WTC11 (cell line): ENCODE results near the gene TCHP. TPM values are rescaled to one million over a fixed set of nuclear protein-coding genes. Genes with fewer than 3 reads are reported as not detected.

Experiments used
- ATAC-seq: fragments of 200-7000 bp; cut with Tn5 transposase; 2 replicates; pipeline ENCODE4 v1.10.0; 2021; ENCODE audit warnings: mild to moderate bottlenecking, moderate library complexity
- CTCF ChIA-PET: fragments of 300-600 bp; sonication (Branson Sonifier 250); formaldehyde crosslinking; loops from one replicate; lab custom pipeline; 2021; ENCODE audit warnings: antibody characterized with exemption; lab: Charles Lee
- POLR2A ChIA-PET: fragments of 350-600 bp; sonication (Branson Sonifier 250); formaldehyde crosslinking; loops from one replicate; lab custom pipeline; 2021; ENCODE audit warnings: antibody characterized with exemption; lab: Charles Lee
- DNase-seq: peaks from one replicate; pipeline ENCODE4 v3.0.0; 2021; ENCODE audit warnings: low spot score
- H3K27ac Mint-ChIP-seq: 2 replicates; pipeline ENCODE4 v1.8.0; 2021; ENCODE audit warnings: mixed read lengths
- H3K27me3 Mint-ChIP-seq: 2 replicates; pipeline ENCODE4 v1.8.0; 2021; ENCODE audit warnings: low read depth, mild to moderate bottlenecking, moderate library complexity, mixed read lengths
- H3K36me3 Mint-ChIP-seq: 2 replicates; pipeline ENCODE4 v1.8.0; 2021; ENCODE audit warnings: mixed read lengths
- H3K4me1 Mint-ChIP-seq: 2 replicates; pipeline ENCODE4 v1.8.0; 2022; ENCODE audit warnings: mixed read lengths
- H3K4me3 Mint-ChIP-seq: 2 replicates; pipeline ENCODE4 v1.8.0; 2021; ENCODE audit warnings: mild to moderate bottlenecking, moderate library complexity, mixed read lengths
- H3K9me3 Mint-ChIP-seq: 2 replicates; pipeline ENCODE4 v1.8.0; 2021; ENCODE audit warnings: mixed read lengths
- ELF4 ChIP-seq: sonication (generic); formaldehyde crosslinking; IDR thresholded peaks from 2 replicates; pipeline ENCODE4 v1.8.1; 2022; ENCODE audit warnings: low read depth, mild to moderate bottlenecking, moderate library complexity, missing genetic modification reagents
- IRF2 ChIP-seq: sonication (generic); formaldehyde crosslinking; IDR thresholded peaks from 2 replicates; pipeline ENCODE4 v1.8.0; 2022; ENCODE audit warnings: low read depth, missing genetic modification reagents, borderline replicate concordance
- JAZF1 ChIP-seq: fragments of 250-450 bp; sonication (Bioruptor Pico); IDR thresholded peaks from 2 replicates; pipeline ENCODE4 v1.9.0; 2021; ENCODE audit warnings: moderate library complexity, mild to moderate bottlenecking, inconsistent platforms
- NFYB ChIP-seq: sonication (generic); formaldehyde crosslinking; conservative IDR thresholded peaks from 2 replicates; pipeline ENCODE4 v1.8.0; 2022; ENCODE audit warnings: low read depth, missing genetic modification reagents
- OVOL2 ChIP-seq: fragments of 250-450 bp; sonication (Bioruptor Pico); IDR thresholded peaks from 2 replicates; pipeline ENCODE4 v1.9.0; 2021; ENCODE audit warnings: mild to moderate bottlenecking, borderline replicate concordance
- TEAD1 ChIP-seq: sonication (generic); formaldehyde crosslinking; IDR thresholded peaks from 2 replicates; pipeline ENCODE4 v1.8.0; 2022; ENCODE audit warnings: mild to moderate bottlenecking, missing genetic modification reagents
- TEAD4 ChIP-seq: sonication (generic); formaldehyde crosslinking; IDR thresholded peaks from 2 replicates; pipeline ENCODE4 v1.8.0; 2022; ENCODE audit warnings: mild to moderate bottlenecking, missing genetic modification reagents
- ZBTB21 ChIP-seq: sonication (generic); formaldehyde crosslinking; IDR thresholded peaks from 2 replicates; pipeline ENCODE4 v1.8.1; 2023; ENCODE audit warnings: mild to moderate bottlenecking, missing genetic modification reagents, borderline replicate concordance
- ZNF219 ChIP-seq: sonication (generic); formaldehyde crosslinking; IDR thresholded peaks from 2 replicates; pipeline ENCODE4 v1.8.0; 2023; ENCODE audit warnings: missing genetic modification reagents, mild to moderate bottlenecking, borderline replicate concordance
- ZNF317 ChIP-seq: sonication (generic); formaldehyde crosslinking; IDR thresholded peaks from 2 replicates; pipeline ENCODE4 v1.8.1; 2023; ENCODE audit warnings: low read depth, mild to moderate bottlenecking, moderate library complexity, missing genetic modification reagents, borderline replicate concordance
- ZNF396 ChIP-seq: fragments of 250-450 bp; sonication (Bioruptor Pico); IDR thresholded peaks from 2 replicates; pipeline ENCODE4 v1.8.0; 2021; ENCODE audit warnings: mild to moderate bottlenecking, moderate library complexity, borderline replicate concordance
- ZNF416 ChIP-seq: fragments of 250-450 bp; sonication (Bioruptor Pico); IDR thresholded peaks from 2 replicates; pipeline ENCODE4 v1.9.0; 2021; ENCODE audit warnings: mild to moderate bottlenecking, inconsistent platforms
- total RNA-seq: library from RNA; stranded (reverse); gene quantifications from 3 replicates; pipeline ENCODE4 v1.2.3, GENCODE V29; 2021
- TF ChIP-seq, protein P1 (sequence below): sonication (generic); formaldehyde crosslinking; IDR thresholded peaks from 2 replicates; pipeline ENCODE4 v1.8.0; 2022; ENCODE audit warnings: mild to moderate bottlenecking, missing genetic modification reagents
- TF ChIP-seq, protein P2 (sequence below): sonication (generic); formaldehyde crosslinking; IDR thresholded peaks from 2 replicates; pipeline ENCODE4 v1.8.0; 2022; ENCODE audit warnings: missing genetic modification reagents
- TF ChIP-seq, protein P3 (sequence below): sonication (generic); formaldehyde crosslinking; IDR thresholded peaks from 2 replicates; pipeline ENCODE4 v1.8.1; 2022; ENCODE audit warnings: mild to moderate bottlenecking, moderate library complexity, missing genetic modification reagents
- TF ChIP-seq, protein P4 (sequence below): sonication (generic); formaldehyde crosslinking; IDR thresholded peaks from 2 replicates; pipeline ENCODE4 v1.8.0; 2022; ENCODE audit warnings: mild to moderate bottlenecking, missing genetic modification reagents
- TF ChIP-seq, protein P5 (sequence below): fragments of 250-450 bp; sonication (Bioruptor Pico); IDR thresholded peaks from 2 replicates; pipeline ENCODE4 v1.8.0; 2021; ENCODE audit warnings: mild to moderate bottlenecking
- TF ChIP-seq, protein P6 (sequence below): sonication (generic); formaldehyde crosslinking; IDR thresholded peaks from 2 replicates; pipeline ENCODE4 v1.8.1; 2023; ENCODE audit warnings: mild to moderate bottlenecking, missing genetic modification reagents, borderline replicate concordance

The TCHP gene
- total RNA-seq, 1 experiment from 2014 or later, result 7.9 TPM

DNA sequence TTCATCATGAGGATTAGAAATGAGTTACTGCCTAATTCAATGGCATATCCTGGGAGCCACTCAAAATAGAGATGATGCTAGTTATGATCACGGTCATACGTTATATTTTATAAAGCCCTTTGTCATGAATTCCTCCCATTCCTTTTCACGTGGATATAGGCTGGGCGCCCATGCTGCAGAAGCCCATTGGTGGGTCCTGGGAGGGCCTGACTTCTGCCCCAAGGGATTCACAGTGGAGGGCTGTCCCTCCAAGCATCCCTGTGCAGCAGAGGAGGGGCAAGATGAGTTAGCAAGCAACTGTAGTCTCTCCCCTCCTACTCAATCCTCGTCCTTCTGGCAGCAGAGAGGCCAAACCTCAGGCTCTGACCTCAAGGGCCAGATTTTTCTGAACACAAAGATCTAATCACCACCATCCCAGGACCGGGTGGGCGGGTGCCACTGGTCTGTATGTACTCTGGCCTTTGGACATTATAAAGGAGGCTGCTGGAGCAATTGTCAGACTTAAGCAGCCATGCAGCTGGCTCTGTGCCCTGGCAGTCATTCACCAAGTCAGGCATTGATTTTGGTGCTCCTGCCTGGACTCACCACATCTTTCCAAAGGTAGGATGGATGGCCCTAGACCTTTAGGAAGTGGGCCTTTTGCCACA, 28.3 kb upstream of the TCHP start (continued):
- no peak for TF ChIP-seq ZNF396
- TF ChIP-seq ZNF219 (CRISPR knock-in tag), result no peak
- TF ChIP-seq, protein P1, sequence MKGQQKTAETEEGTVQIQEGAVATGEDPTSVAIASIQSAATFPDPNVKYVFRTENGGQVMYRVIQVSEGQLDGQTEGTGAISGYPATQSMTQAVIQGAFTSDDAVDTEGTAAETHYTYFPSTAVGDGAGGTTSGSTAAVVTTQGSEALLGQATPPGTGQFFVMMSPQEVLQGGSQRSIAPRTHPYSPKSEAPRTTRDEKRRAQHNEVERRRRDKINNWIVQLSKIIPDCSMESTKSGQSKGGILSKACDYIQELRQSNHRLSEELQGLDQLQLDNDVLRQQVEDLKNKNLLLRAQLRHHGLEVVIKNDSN, result no peak

DNA sequence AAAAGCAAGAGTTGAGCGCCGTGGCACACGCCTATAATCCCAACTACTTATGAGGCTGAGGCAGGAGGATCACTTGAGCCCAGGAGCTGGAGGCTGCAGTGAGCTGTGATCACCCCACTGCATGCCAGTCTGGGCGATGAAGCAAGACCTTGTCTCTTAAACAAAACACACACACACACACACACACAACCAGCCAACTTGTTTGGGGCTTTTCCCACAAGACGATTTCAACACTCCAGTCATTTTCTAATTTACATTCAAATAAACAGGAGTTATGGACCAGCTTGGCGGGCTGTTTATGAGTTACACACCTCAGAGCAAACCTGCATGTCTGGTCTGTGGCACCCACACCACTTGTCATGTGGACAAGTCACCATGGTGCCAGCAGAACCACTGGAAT, 26.4 kb upstream of the TCHP start:
- no peak overlapping the region for H3K4me3 Mint-ChIP-seq
- ChIA-PET POLR2A (interaction anchor here (0.7 kb wide), 1 partner anchor 28 kb away, joined by 8 read pairs; no protein-coding TSS in a partner anchor), CTCF (interaction anchor here (1.3 to 2.3 kb wide), 2 partner anchors 28 to 38 kb away, joined by 3 to 5 read pairs; no protein-coding TSS in a partner anchor)
- TF ChIP-seq IRF2 (CRISPR knock-in tag), result no peak
- no peak for TF ChIP-seq TEAD1 (CRISPR knock-in tag)
- no peak for TF ChIP-seq NFYB
- TF ChIP-seq, protein P2, sequence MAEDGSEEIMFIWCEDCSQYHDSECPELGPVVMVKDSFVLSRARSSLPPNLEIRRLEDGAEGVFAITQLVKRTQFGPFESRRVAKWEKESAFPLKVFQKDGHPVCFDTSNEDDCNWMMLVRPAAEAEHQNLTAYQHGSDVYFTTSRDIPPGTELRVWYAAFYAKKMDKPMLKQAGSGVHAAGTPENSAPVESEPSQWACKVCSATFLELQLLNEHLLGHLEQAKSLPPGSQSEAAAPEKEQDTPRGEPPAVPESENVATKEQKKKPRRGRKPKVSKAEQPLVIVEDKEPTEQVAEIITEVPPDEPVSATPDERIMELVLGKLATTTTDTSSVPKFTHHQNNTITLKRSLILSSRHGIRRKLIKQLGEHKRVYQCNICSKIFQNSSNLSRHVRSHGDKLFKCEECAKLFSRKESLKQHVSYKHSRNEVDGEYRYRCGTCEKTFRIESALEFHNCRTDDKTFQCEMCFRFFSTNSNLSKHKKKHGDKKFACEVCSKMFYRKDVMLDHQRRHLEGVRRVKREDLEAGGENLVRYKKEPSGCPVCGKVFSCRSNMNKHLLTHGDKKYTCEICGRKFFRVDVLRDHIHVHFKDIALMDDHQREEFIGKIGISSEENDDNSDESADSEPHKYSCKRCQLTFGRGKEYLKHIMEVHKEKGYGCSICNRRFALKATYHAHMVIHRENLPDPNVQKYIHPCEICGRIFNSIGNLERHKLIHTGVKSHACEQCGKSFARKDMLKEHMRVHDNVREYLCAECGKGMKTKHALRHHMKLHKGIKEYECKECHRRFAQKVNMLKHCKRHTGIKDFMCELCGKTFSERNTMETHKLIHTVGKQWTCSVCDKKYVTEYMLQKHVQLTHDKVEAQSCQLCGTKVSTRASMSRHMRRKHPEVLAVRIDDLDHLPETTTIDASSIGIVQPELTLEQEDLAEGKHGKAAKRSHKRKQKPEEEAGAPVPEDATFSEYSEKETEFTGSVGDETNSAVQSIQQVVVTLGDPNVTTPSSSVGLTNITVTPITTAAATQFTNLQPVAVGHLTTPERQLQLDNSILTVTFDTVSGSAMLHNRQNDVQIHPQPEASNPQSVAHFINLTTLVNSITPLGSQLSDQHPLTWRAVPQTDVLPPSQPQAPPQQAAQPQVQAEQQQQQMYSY (CRISPR knock-in tag), result no peak
- TF ChIP-seq ELF4, result no peak
- TF ChIP-seq JAZF1 (CRISPR knock-in tag), result no peak
- no peak for TF ChIP-seq TEAD4
- TF ChIP-seq, protein P3, sequence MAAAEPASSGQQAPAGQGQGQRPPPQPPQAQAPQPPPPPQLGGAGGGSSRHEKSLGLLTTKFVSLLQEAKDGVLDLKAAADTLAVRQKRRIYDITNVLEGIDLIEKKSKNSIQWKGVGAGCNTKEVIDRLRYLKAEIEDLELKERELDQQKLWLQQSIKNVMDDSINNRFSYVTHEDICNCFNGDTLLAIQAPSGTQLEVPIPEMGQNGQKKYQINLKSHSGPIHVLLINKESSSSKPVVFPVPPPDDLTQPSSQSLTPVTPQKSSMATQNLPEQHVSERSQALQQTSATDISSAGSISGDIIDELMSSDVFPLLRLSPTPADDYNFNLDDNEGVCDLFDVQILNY (CRISPR knock-in tag), result no peak
- no peak for TF ChIP-seq ZBTB21 (CRISPR knock-in tag)
- no peak for TF ChIP-seq ZNF396
- TF ChIP-seq ZNF416 (CRISPR knock-in tag), result no peak
- TF ChIP-seq, protein P4, sequence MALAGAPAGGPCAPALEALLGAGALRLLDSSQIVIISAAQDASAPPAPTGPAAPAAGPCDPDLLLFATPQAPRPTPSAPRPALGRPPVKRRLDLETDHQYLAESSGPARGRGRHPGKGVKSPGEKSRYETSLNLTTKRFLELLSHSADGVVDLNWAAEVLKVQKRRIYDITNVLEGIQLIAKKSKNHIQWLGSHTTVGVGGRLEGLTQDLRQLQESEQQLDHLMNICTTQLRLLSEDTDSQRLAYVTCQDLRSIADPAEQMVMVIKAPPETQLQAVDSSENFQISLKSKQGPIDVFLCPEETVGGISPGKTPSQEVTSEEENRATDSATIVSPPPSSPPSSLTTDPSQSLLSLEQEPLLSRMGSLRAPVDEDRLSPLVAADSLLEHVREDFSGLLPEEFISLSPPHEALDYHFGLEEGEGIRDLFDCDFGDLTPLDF, result no peak
- no peak for TF ChIP-seq ZNF317 (CRISPR knock-in tag)
- TF ChIP-seq, protein P5, sequence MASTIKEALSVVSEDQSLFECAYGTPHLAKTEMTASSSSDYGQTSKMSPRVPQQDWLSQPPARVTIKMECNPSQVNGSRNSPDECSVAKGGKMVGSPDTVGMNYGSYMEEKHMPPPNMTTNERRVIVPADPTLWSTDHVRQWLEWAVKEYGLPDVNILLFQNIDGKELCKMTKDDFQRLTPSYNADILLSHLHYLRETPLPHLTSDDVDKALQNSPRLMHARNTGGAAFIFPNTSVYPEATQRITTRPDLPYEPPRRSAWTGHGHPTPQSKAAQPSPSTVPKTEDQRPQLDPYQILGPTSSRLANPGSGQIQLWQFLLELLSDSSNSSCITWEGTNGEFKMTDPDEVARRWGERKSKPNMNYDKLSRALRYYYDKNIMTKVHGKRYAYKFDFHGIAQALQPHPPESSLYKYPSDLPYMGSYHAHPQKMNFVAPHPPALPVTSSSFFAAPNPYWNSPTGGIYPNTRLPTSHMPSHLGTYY (CRISPR knock-in tag), result no peak
- no peak for TF ChIP-seq OVOL2 (CRISPR knock-in tag)
- TF ChIP-seq, protein P6, sequence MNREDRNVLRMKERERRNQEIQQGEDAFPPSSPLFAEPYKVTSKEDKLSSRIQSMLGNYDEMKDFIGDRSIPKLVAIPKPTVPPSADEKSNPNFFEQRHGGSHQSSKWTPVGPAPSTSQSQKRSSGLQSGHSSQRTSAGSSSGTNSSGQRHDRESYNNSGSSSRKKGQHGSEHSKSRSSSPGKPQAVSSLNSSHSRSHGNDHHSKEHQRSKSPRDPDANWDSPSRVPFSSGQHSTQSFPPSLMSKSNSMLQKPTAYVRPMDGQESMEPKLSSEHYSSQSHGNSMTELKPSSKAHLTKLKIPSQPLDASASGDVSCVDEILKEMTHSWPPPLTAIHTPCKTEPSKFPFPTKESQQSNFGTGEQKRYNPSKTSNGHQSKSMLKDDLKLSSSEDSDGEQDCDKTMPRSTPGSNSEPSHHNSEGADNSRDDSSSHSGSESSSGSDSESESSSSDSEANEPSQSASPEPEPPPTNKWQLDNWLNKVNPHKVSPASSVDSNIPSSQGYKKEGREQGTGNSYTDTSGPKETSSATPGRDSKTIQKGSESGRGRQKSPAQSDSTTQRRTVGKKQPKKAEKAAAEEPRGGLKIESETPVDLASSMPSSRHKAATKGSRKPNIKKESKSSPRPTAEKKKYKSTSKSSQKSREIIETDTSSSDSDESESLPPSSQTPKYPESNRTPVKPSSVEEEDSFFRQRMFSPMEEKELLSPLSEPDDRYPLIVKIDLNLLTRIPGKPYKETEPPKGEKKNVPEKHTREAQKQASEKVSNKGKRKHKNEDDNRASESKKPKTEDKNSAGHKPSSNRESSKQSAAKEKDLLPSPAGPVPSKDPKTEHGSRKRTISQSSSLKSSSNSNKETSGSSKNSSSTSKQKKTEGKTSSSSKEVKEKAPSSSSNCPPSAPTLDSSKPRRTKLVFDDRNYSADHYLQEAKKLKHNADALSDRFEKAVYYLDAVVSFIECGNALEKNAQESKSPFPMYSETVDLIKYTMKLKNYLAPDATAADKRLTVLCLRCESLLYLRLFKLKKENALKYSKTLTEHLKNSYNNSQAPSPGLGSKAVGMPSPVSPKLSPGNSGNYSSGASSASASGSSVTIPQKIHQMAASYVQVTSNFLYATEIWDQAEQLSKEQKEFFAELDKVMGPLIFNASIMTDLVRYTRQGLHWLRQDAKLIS (CRISPR knock-in tag), result no peak
- no peaks in the 10 kb centered on the region for H3K9me3 Mint-ChIP-seq
- H3K36me3 Mint-ChIP-seq, result no peaks in the 10 kb centered on the region
- H3K27ac Mint-ChIP-seq, result no peak overlapping the region
- H3K4me1 Mint-ChIP-seq, result peaks cover 30% of the 10 kb centered on the region
- ATAC-seq (no peak), DNase-seq (no peak)
- H3K27me3 Mint-ChIP-seq, result no peaks in the 10 kb centered on the region
